ENCODE data around the gene CPM. TPM values are rescaled to one million over a fixed set of nuclear protein-coding genes. Genes with fewer than 3 reads are reported as not detected.
"Not testable (repeated sequence)": the region's sequence is repeated elsewhere in the genome, so short reads cannot be mapped to it uniquely, and the experiment has no call there.

Gene CPM
- total RNA-seq, 1 experiment from 2014 or later = not detected

GRCh38 chr12:68808388-68809189 is 124.4 kb downstream of the CPM start:
- DNase-seq (ENCODE audit: low read depth) = peak; percentile 92

- peak; percentile 90 for DNase-seq (ENCODE audit: low read depth)
These were observed 125.2 kb downstream of the CPM start, which contains the start of gene MDM2 for GRCh38 chr12:68807576-68808387. TSS of gene MDM2 (plus strand) at chr12:68808177. CDS start at chr12:68808478, 301 bp downstream.

GRCh38 chr12:68807274-68807575 is 125.7 kb downstream of the CPM start:
- not testable (repeated sequence) for DNase-seq (ENCODE audit: low read depth)

- DNase-seq (ENCODE audit: low read depth) = no peak
These were observed 126.3 kb downstream of the CPM start for GRCh38 chr12:68806488-68807237.

- DNase-seq (ENCODE audit: low read depth) = no peak
These were observed 127.3 kb downstream of the CPM start for GRCh38 chr12:68805592-68806120.

- DNase-seq (ENCODE audit: low read depth) = no peak
These were observed 128.0 kb downstream of the CPM start for GRCh38 chr12:68804657-68805591.

GRCh38 chr12:68803948-68804656 is 128.9 kb downstream of the CPM start:
- DNase-seq (ENCODE audit: low read depth) = no peak

- not testable (repeated sequence) for DNase-seq (ENCODE audit: low read depth)
These were observed 129.9 kb downstream of the CPM start for GRCh38 chr12:68802911-68803651.

- DNase-seq (ENCODE audit: low read depth) = not testable (repeated sequence)
These were observed 130.6 kb downstream of the CPM start for GRCh38 chr12:68802372-68802745.

Small RNA genes lying within 50 kb of the gene (small RNA-seq; reads per million reads assigned to genes)
- not detected for gene AC025423.5
- gene RNU7-4P = 0.16 reads per million

Other genes starting within 250 kb of the CPM start
- gene NUP107, start 246.2 kb downstream of the CPM start, total RNA-seq (2014; rRNA removed; shearing (Covaris generic)) = 106 and 111 TPM in 2 replicates
- 5.9 and 6.1 TPM in 2 replicates for gene SLC35E3, start 187.0 kb downstream of the CPM start, total RNA-seq (2014; rRNA removed; shearing (Covaris generic))
- 113 and 135 TPM in 2 replicates for gene MDM2, start 125.0 kb downstream of the CPM start, total RNA-seq (2014; rRNA removed; shearing (Covaris generic))